ENCODE results near the gene MAP3K19.

- TF ChIP-seq CTCF (IDR thresholded peaks at IDR 0.05) (no peak), POLR2AphosphoS5 (IDR thresholded peaks at IDR 0.05) (no peak), EP300 (IDR thresholded peaks at IDR 0.05; ENCODE audit: low read depth) (no peak), POLR2A (IDR thresholded peaks at IDR 0.05) (no peak)
These were observed 17.6 kb downstream of the MAP3K19 start for GRCh38 chr2:135029481-135030134.

All from transverse colon (tissue), 4 donors.